ENCODE results near the gene TAC4. TPM values are rescaled to one million over a fixed set of nuclear protein-coding genes. Genes with fewer than 3 reads are reported as not detected.

Gene TAC4
- total and polyA plus RNA-seq, 2 of the 13 experiments (the other 11 are each of a cell fraction or from before 2014, with no cell fraction given) = not detected

DNA sequence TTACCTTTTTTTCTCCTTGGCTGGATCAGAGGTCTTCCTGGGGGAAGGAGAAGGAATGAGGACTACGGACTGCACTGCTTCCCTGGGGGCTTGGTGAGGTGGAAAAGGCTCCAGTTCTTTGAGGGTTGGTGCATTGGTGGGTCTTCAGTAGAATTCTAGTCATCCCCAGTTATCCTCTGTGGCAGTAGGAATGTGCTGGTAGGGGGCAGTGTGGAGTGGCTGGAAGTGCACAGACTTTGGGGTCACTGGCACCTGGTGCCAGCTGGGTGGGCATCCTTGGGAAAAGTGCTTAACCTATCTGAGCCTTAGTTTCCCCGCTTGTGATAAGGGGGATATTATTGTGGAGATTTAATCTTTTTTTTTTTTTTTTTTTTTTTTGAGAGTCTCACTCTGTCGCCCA, 6.3 kb downstream of the TAC4 start:
- DNase-seq (ENCODE audit: low spot score) (no peak), FAIRE-seq (no peak), ATAC-seq (no peak)
- no peak overlapping the region for H3K27ac ChIP-seq (ENCODE audit: extremely low read length, insufficient read depth, low read length)
- H4K20me1 ChIP-seq (ENCODE audit: insufficient read depth, low read length) = no peaks in the 10 kb centered on the region
- no peaks in the 10 kb centered on the region for H3K36me3 ChIP-seq (replicated peaks in 1 of 2; ENCODE audit: control insufficient read depth in 1 of 2, insufficient read depth in 2 of 2, low read length in 2 of 2)
- peaks cover 18% of the 10 kb centered on the region for H3K4me1 ChIP-seq (ENCODE audit: insufficient read depth, low read length)
- in situ Hi-C loops (cut with HindIII; ENCODE audit: extremely low pct_ligation_motif_present, low pct_unique_long_range_greater_than_20kb) = no loop called here
- H2AFZ ChIP-seq (ENCODE audit: low read length) = no peak overlapping the region
- POLR2A ChIA-PET = no interaction called here
- BruUV-seq (replicated peaks) = no TSS peak
- H3K4me2 ChIP-seq (ENCODE audit: low read depth, low read length) = no peak overlapping the region
- H3K79me2 ChIP-seq (ENCODE audit: insufficient read depth, low read length) = no peaks in the 10 kb centered on the region
- WGBS (ENCODE audit: low lambda C conversion rate) = 94% methylated on average over 3 of the region's 3 CpGs
- H3K4me3 ChIP-seq (replicated peaks in 1 of 3; ENCODE audit: insufficient read depth in 1 of 3, low read depth in 2 of 3, low read length in 3 of 3) = no peak overlapping the region
- H3K27me3 ChIP-seq (ENCODE audit: control insufficient read depth in 1 of 2, insufficient read depth in 2 of 2, low read length in 2 of 2) = no peaks in the 10 kb centered on the region
- intact Hi-C loops (cut with micrococcal nuclease; ENCODE audit: unreplicated experiment) = no loop called here
- CTCF ChIA-PET (ENCODE audit: low intra/inter-chr PET ratio, low total read pairs) = no interaction called here
- no peak for TF ChIP-seq WIZ (CRISPR knock-in tag; IDR thresholded peaks at IDR 0.05)
- TF ChIP-seq, protein P1, sequence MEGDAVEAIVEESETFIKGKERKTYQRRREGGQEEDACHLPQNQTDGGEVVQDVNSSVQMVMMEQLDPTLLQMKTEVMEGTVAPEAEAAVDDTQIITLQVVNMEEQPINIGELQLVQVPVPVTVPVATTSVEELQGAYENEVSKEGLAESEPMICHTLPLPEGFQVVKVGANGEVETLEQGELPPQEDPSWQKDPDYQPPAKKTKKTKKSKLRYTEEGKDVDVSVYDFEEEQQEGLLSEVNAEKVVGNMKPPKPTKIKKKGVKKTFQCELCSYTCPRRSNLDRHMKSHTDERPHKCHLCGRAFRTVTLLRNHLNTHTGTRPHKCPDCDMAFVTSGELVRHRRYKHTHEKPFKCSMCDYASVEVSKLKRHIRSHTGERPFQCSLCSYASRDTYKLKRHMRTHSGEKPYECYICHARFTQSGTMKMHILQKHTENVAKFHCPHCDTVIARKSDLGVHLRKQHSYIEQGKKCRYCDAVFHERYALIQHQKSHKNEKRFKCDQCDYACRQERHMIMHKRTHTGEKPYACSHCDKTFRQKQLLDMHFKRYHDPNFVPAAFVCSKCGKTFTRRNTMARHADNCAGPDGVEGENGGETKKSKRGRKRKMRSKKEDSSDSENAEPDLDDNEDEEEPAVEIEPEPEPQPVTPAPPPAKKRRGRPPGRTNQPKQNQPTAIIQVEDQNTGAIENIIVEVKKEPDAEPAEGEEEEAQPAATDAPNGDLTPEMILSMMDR (CRISPR knock-in tag; IDR thresholded peaks at IDR 0.05) = 0 out of 2 replicates have a peak, but pooled peaks have one; percentile 11
- no peak overlapping the region for H3K9ac ChIP-seq (ENCODE audit: insufficient read depth, low read depth, low read length)
- no peaks in the 10 kb centered on the region for H3K9me3 ChIP-seq (ENCODE audit: low read length)

DNA sequence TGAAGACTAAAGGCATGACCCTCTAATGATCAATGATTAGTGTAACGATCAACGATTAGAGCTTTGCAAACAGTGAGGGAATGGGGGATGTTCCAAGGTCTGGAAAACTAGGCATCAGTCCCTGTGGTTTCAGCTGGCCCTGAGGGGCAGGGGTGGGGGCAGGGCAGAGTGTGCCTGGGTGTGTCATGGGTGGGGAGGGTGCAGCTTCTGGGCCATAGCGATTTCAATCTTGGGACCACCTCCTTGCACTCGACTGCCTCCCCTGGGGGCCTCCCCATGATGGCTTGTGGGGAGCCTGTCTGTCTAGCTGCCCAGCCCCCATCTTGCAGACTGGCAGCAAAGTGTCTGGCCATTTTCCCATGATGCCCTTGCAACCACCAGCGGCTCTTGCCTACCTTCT, 8.4 kb downstream of the TAC4 start:
- CTCF ChIA-PET (ENCODE audit: low intra/inter-chr PET ratio, low total read pairs) = no interaction called here
- Histone ChIP-seq H3K4me3 (replicated peaks in 1 of 3; ENCODE audit: insufficient read depth in 1 of 3, low read depth in 2 of 3, low read length in 3 of 3) (no peak overlapping the region), H3K4me2 (ENCODE audit: low read depth, low read length) (no peak overlapping the region), H4K20me1 (ENCODE audit: insufficient read depth, low read length) (no peaks in the 10 kb centered on the region), H3K9ac (ENCODE audit: insufficient read depth, low read depth, low read length) (no peak overlapping the region), H3K27ac (ENCODE audit: extremely low read length, insufficient read depth, low read length) (no peak overlapping the region), H2AFZ (ENCODE audit: low read length) (no peak overlapping the region), H3K9me3 (ENCODE audit: low read length) (no peaks in the 10 kb centered on the region), H3K36me3 (replicated peaks in 1 of 2; ENCODE audit: control insufficient read depth in 1 of 2, insufficient read depth in 2 of 2, low read length in 2 of 2) (peaks cover 0 to 2% of the 10 kb centered on the region in 2 experiments; a peak in 1 of 5 replicates), H3K27me3 (ENCODE audit: control insufficient read depth in 1 of 2, insufficient read depth in 2 of 2, low read length in 2 of 2) (no peaks in the 10 kb centered on the region), H3K4me1 (ENCODE audit: insufficient read depth, low read length) (peaks cover 21% of the 10 kb centered on the region), H3K79me2 (ENCODE audit: insufficient read depth, low read length) (no peaks in the 10 kb centered on the region)
- intact Hi-C loops (cut with micrococcal nuclease; ENCODE audit: unreplicated experiment) = no loop called here
- in situ Hi-C loops (cut with HindIII; ENCODE audit: extremely low pct_ligation_motif_present, low pct_unique_long_range_greater_than_20kb) = no loop called here
- POLR2A ChIA-PET = no interaction called here
- ATAC-seq = no peak
- TF ChIP-seq GPN1 (CRISPR knock-in tag; IDR thresholded peaks at IDR 0.05; ENCODE audit: borderline replicate concordance) (no peak), ZNF562 (CRISPR knock-in tag; IDR thresholded peaks at IDR 0.05; ENCODE audit: borderline replicate concordance) (no peak), RBFOX2 (IDR thresholded peaks at IDR 0.05; ENCODE audit: low read depth, low read length) (no peak), RELA (CRISPR knock-in tag; IDR thresholded peaks at IDR 0.05) (no peak), SP140L (CRISPR knock-in tag; IDR thresholded peaks at IDR 0.05; ENCODE audit: borderline replicate concordance) (no peak)
- TF ChIP-seq, protein P2, sequence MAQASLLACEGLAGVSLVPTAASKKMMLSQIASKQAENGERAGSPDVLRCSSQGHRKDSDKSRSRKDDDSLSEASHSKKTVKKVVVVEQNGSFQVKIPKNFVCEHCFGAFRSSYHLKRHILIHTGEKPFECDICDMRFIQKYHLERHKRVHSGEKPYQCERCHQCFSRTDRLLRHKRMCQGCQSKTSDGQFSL (CRISPR knock-in tag; IDR thresholded peaks at IDR 0.05) = no peak
- TF ChIP-seq, protein P3, sequence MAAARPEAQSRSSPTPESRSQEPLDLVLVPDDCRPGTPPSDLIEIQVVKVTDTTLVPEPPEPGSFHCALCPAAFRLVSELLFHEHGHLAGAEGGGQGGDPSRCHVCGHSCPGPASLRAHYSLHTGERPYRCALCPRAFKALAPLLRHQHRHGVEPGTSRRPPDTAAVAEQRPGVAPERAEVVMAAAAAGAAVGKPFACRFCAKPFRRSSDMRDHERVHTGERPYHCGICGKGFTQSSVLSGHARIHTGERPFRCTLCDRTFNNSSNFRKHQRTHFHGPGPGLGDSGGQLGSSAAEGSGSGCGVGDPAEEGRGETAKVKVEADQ (CRISPR knock-in tag; IDR thresholded peaks at IDR 0.05; ENCODE audit: borderline replicate concordance) = no peak
- TF ChIP-seq, protein P4, sequence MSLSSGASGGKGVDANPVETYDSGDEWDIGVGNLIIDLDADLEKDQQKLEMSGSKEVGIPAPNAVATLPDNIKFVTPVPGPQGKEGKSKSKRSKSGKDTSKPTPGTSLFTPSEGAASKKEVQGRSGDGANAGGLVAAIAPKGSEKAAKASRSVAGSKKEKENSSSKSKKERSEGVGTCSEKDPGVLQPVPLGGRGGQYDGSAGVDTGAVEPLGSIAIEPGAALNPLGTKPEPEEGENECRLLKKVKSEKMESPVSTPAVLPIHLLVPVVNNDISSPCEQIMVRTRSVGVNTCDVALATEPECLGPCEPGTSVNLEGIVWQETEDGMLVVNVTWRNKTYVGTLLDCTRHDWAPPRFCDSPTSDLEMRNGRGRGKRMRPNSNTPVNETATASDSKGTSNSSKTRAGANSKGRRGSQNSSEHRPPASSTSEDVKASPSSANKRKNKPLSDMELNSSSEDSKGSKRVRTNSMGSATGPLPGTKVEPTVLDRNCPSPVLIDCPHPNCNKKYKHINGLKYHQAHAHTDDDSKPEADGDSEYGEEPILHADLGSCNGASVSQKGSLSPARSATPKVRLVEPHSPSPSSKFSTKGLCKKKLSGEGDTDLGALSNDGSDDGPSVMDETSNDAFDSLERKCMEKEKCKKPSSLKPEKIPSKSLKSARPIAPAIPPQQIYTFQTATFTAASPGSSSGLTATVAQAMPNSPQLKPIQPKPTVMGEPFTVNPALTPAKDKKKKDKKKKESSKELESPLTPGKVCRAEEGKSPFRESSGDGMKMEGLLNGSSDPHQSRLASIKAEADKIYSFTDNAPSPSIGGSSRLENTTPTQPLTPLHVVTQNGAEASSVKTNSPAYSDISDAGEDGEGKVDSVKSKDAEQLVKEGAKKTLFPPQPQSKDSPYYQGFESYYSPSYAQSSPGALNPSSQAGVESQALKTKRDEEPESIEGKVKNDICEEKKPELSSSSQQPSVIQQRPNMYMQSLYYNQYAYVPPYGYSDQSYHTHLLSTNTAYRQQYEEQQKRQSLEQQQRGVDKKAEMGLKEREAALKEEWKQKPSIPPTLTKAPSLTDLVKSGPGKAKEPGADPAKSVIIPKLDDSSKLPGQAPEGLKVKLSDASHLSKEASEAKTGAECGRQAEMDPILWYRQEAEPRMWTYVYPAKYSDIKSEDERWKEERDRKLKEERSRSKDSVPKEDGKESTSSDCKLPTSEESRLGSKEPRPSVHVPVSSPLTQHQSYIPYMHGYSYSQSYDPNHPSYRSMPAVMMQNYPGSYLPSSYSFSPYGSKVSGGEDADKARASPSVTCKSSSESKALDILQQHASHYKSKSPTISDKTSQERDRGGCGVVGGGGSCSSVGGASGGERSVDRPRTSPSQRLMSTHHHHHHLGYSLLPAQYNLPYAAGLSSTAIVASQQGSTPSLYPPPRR (CRISPR knock-in tag; IDR thresholded peaks at IDR 0.05; ENCODE audit: borderline replicate concordance) = no peak
- DNase-seq (ENCODE audit: low spot score) = no peak
- BruUV-seq (replicated peaks) = no TSS peak
- no peak for FAIRE-seq
- WGBS (ENCODE audit: low lambda C conversion rate) = 71% methylated on average over 5 of the region's 5 CpGs

Data from HepG2 (cell line).